OCI-LY7 (cell line): ENCODE data around the gene DGLUCY. TPM values are rescaled to one million over a fixed set of nuclear protein-coding genes. Genes with fewer than 3 reads are reported as not detected.

Source experiments
- BruUV-seq: library from RNA; stranded (reverse); fragments of 400-500 nt; replicated peaks from 2 replicates; lab custom pipeline; 2021; lab: Mats Ljungman, UMichigan
- CTCF ChIA-PET: fragments of 300-600 bp; sonication (Branson Sonifier 250); formaldehyde crosslinking; loops from one replicate; lab custom pipeline; 2022; ENCODE audit warnings: antibody characterized with exemption; ENCODE audit not compliant: unreplicated experiment; lab: Charles Lee
- POLR2A ChIA-PET: fragments of 300-600 bp; sonication (Branson Sonifier 250); formaldehyde crosslinking; loops from one replicate; lab custom pipeline; 2022; ENCODE audit warnings: antibody characterized with exemption; lab: Charles Lee
- DNase-seq: peaks from one replicate; pipeline ENCODE4 v3.0.0-alpha.2; 2015; ENCODE audit warnings: low spot score
- H2AFZ ChIP-seq: fragments of 200-600 bp; sonication (generic), shearing (Covaris generic); 2 replicates; pipeline ENCODE4 v1.6.1; 2014; ENCODE audit warnings: mild to moderate bottlenecking, antibody characterized with exemption, low read length, moderate library complexity
- H3K27ac ChIP-seq: fragments of 200-600 bp; sonication (generic); 2 replicates; pipeline ENCODE4 v1.5.1; 2014; ENCODE audit warnings: mixed run types, low read depth, mild to moderate bottlenecking, moderate library complexity, low read length, inconsistent platforms; ENCODE audit not compliant: poor library complexity, severe bottlenecking
- H3K36me3 ChIP-seq: fragments of 200-600 bp; sonication (generic); 2 replicates; pipeline ENCODE4 v1.6.1; 2014; ENCODE audit warnings: mild to moderate bottlenecking, antibody characterized with exemption, low read length, moderate library complexity, mixed read lengths; ENCODE audit not compliant: insufficient read depth
- H3K4me1 ChIP-seq: fragments of 200-600 bp; sonication (generic); 2 replicates; pipeline ENCODE4 v1.5.1; 2014; ENCODE audit warnings: mild to moderate bottlenecking, low read length; ENCODE audit not compliant: insufficient read depth, poor library complexity, severe bottlenecking
- H3K4me2 ChIP-seq: fragments of 200-600 bp; sonication (generic); 2 replicates; pipeline ENCODE4 v1.6.1; 2014; ENCODE audit warnings: mild to moderate bottlenecking, low read length
- H3K4me3 ChIP-seq: fragments of 200-600 bp; sonication (generic); 2 replicates; pipeline ENCODE4 v1.5.1; 2014; ENCODE audit warnings: mild to moderate bottlenecking, low read depth, low read length; ENCODE audit not compliant: poor library complexity, severe bottlenecking
- H3K79me2 ChIP-seq: fragments of 200-600 bp; sonication (generic); 2 replicates; pipeline ENCODE4 v1.6.1; 2016; ENCODE audit warnings: low read depth, mild to moderate bottlenecking, low read length, moderate library complexity, mixed read lengths; ENCODE audit not compliant: insufficient read depth
- H3K9me2 ChIP-seq: fragments of 200-600 bp; sonication (generic); 2 replicates; pipeline ENCODE4 v1.6.1; 2016; ENCODE audit warnings: mild to moderate bottlenecking, low read length, mixed read lengths; ENCODE audit not compliant: insufficient read depth
- H3K9me3 ChIP-seq: fragments of 200-600 bp; sonication (generic); 2 replicates; pipeline ENCODE4 v1.6.1; 2014; ENCODE audit warnings: mild to moderate bottlenecking, mixed run types, low read length, mixed read lengths
- H4K20me1 ChIP-seq: fragments of 200-600 bp; sonication (generic); 2 replicates; pipeline ENCODE4 v1.6.1; 2014; ENCODE audit warnings: mild to moderate bottlenecking, antibody characterized with exemption, low read length, moderate library complexity, mixed read lengths; ENCODE audit not compliant: insufficient read depth
- EZH2phosphoT487 ChIP-seq: fragments of 200-600 bp; sonication (generic); IDR thresholded peaks from 2 replicates; pipeline ENCODE4 v1.6.1; 2018; ENCODE audit warnings: low read depth, borderline replicate concordance, mild to moderate bottlenecking, mixed run types, antibody characterized with exemption, low read length, moderate library complexity, mixed read lengths
- intact Hi-C: fragments of 100-400 bp; cut with micrococcal nuclease; formaldehyde crosslinking; loops from one replicate; pipeline ENCODE4 v1.10.0; 2022; ENCODE audit not compliant: unreplicated experiment
- total RNA-seq, 2 experiments: library from RNA; depleted of rRNA in 1 of 2; stranded (reverse); fragments of >200 nt in 1 of 2; shearing (Covaris generic) in 1 of 2; gene quantifications; 2 replicates each; pipeline ENCODE4 v1.2.3, GENCODE V29; 2014 to 2022
- TF ChIP-seq, protein P1 (sequence below): fragments of 200-600 bp; sonication (generic); conservative IDR thresholded peaks from 2 replicates; pipeline ENCODE4 v1.5.1; 2014; ENCODE audit warnings: mild to moderate bottlenecking, antibody characterized with exemption, low read length, moderate library complexity, mixed read lengths

The DGLUCY gene
- total RNA-seq, 2 experiments from 2014 or later = 37.6 to 56.8 TPM

DNA sequence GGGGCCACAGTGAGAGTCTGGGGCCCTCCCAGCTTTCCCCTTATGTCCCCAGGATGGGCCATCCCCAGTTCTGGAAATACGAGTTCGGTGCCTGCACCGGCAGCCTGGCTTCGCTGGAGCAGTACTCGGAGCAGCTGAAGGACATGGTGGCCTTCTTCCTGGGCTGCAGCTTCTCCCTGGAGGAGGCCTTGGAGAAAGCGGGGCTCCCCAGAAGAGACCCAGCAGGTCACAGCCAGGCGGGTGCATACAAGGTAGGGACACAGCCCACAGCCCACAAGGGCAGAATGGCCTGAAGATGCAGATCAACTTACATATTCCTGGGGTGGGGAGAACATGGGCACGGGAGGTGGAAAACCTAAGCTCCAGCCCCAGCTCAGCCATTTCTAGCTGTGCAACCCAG is 56.1 kb downstream of the DGLUCY start:
- intact Hi-C loops = no loop called here
- DNase-seq = no peak
- no peaks in the 10 kb centered on the region for H3K4me1 ChIP-seq
- ChIA-PET POLR2A (no interaction called here), CTCF (no interaction called here)
- no peaks in the 10 kb centered on the region for H3K9me2 ChIP-seq
- no TSS peak for BruUV-seq
- no peaks in the 10 kb centered on the region for H3K9me3 ChIP-seq
- H4K20me1 ChIP-seq = no peaks in the 10 kb centered on the region
- no peak overlapping the region for H3K27ac ChIP-seq
- H3K36me3 ChIP-seq = peaks cover 51% of the 10 kb centered on the region
- H2AFZ ChIP-seq = no peak overlapping the region
- H3K79me2 ChIP-seq = no peaks in the 10 kb centered on the region
- TF ChIP-seq EZH2phosphoT487 = no peak
- TF ChIP-seq, protein P1, sequence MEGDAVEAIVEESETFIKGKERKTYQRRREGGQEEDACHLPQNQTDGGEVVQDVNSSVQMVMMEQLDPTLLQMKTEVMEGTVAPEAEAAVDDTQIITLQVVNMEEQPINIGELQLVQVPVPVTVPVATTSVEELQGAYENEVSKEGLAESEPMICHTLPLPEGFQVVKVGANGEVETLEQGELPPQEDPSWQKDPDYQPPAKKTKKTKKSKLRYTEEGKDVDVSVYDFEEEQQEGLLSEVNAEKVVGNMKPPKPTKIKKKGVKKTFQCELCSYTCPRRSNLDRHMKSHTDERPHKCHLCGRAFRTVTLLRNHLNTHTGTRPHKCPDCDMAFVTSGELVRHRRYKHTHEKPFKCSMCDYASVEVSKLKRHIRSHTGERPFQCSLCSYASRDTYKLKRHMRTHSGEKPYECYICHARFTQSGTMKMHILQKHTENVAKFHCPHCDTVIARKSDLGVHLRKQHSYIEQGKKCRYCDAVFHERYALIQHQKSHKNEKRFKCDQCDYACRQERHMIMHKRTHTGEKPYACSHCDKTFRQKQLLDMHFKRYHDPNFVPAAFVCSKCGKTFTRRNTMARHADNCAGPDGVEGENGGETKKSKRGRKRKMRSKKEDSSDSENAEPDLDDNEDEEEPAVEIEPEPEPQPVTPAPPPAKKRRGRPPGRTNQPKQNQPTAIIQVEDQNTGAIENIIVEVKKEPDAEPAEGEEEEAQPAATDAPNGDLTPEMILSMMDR = no peak
- no peak overlapping the region for H3K4me3 ChIP-seq
- H3K4me2 ChIP-seq = no peak overlapping the region

DNA sequence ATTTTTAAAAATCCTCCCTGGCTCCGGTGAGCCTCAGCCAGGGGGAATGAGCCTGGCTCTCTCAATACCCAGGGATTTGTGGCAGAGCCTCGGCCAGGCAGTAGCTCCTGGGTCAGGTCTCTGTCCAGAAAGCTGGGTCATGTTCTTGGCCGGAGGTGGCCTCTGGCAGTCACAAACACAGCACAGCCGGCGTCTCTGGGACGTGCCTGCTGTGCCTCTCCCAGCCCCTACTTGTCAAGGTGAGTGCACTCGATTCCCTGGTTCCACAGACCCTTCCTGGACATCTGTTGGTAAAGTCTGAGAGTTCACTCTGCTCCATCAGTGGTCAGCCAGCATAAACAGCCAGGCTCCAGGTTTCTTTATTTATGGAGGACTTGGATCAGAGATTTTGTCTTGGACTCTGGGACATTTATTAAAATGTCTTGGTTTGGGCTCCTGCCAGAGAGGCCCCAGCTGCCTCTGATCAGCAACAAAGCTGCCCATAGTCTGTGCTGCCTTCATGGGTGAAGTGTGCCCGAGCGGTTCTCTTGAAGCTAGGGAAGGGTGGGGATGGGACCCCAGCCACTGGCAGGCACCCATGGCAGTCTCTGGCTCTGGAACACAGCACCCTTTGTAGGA is 56.7 kb downstream of the DGLUCY start:
- Histone ChIP-seq H3K9me3 (no peaks in the 10 kb centered on the region), H3K4me1 (no peaks in the 10 kb centered on the region), H3K27ac (no peak overlapping the region), H3K4me2 (no peak overlapping the region), H2AFZ (no peak overlapping the region), H3K36me3 (peaks cover 51% of the 10 kb centered on the region), H3K79me2 (no peaks in the 10 kb centered on the region), H4K20me1 (no peaks in the 10 kb centered on the region), H3K9me2 (no peaks in the 10 kb centered on the region), H3K4me3 (no peak overlapping the region)
- POLR2A ChIA-PET = no interaction called here
- no TSS peak for BruUV-seq
- no peak for DNase-seq
- CTCF ChIA-PET = no interaction called here
- TF ChIP-seq, protein P1 = no peak
- no peak for TF ChIP-seq EZH2phosphoT487
- intact Hi-C loops = no loop called here

DNA sequence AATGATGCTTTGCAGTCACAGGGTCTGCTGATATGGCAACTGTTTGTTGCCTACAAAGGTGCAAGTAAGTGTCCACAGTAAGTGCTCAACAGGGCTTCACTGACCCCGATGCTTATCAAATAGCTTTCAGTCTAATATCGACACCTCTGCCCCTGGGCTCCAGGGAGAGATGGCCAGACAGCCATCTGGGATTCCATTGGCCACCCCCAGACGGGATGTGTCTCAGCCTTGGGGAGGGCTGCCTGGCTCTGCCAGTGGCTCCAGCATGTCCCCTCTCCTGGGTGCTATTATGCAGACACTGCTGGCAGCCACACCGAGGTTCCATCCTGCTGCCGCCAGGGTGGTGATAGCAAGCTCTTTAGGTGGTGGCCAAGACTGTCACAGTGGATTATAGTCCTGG is 57.4 kb downstream of the DGLUCY start:
- TF ChIP-seq EZH2phosphoT487 = no peak
- TF ChIP-seq, protein P1 = no peak
- Histone ChIP-seq H3K4me1 (no peaks in the 10 kb centered on the region), H3K9me3 (no peaks in the 10 kb centered on the region), H3K36me3 (peaks cover 49% of the 10 kb centered on the region), H3K4me3 (no peak overlapping the region), H3K4me2 (no peak overlapping the region), H3K9me2 (no peaks in the 10 kb centered on the region), H3K79me2 (no peaks in the 10 kb centered on the region), H3K27ac (no peak overlapping the region), H2AFZ (no peak overlapping the region), H4K20me1 (no peaks in the 10 kb centered on the region)
- CTCF ChIA-PET = interaction anchor here (0.5 kb wide), 1 partner anchor 114 kb away, joined by 3 read pairs; no protein-coding TSS in a partner anchor
- no peak for DNase-seq
- POLR2A ChIA-PET = interaction anchor here (0.5 to 0.6 kb wide), 2 partner anchors 81 to 936 kb away, joined by 3 read pairs; no protein-coding TSS in a partner anchor
- no TSS peak for BruUV-seq
- intact Hi-C loops = no loop called here
